ENCODE data around the gene PXT1.

DNA sequence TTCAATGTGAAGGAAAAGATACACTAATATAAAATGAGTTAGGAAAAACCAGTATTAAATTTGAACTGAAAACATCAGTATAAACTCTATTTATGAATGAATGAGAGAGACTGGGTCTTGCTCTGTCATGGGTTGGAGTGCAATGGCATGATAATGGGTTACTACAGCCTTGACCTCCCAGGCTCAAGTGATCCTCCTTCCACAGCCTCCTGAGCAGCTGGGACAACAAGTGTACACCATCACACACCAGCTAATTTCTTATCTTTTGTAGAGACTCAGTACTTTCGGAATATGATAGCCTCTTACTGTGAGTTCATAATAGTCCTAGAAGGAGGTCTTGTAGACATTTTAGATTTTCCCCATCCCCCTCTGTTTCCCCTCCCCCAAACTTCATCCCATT is 21.6 kb upstream of the PXT1 start:
- TF ChIP-seq CTCF (IDR thresholded peaks at IDR 0.05) (no peak), POLR2A (IDR thresholded peaks at IDR 0.05) (no peak)

Measured in lower leg skin (tissue), 3 donors.